Fibroblast of lung (primary cell): Measurements from ENCODE around the gene TYK2. TPM values are rescaled to one million over a fixed set of nuclear protein-coding genes. Genes with fewer than 3 reads are reported as not detected.

Experiments used
- DNase-seq, 2 donors: peaks; one replicate each; pipeline versions ENCODE4 v3.0.0 to v3.0.0-alpha.2; 2010; ENCODE audit warnings: low read depth in 2 of 2
- H2AFZ ChIP-seq: 2 replicates; pipeline ENCODE4 v1.5.1; 2012; ENCODE audit warnings: low read length, control low read depth, inconsistent platforms
- H3K27ac ChIP-seq: 2 replicates; pipeline ENCODE4 v1.5.1; 2011; ENCODE audit warnings: low read length, control low read depth; ENCODE audit not compliant: insufficient read depth
- H3K27me3 ChIP-seq: 2 replicates; pipeline ENCODE4 v1.5.1; 2011; ENCODE audit warnings: mild to moderate bottlenecking, low read length; ENCODE audit not compliant: control insufficient read depth, insufficient read depth
- H3K36me3 ChIP-seq: 2 replicates; pipeline ENCODE4 v1.5.1; 2011; ENCODE audit warnings: low read length; ENCODE audit not compliant: control insufficient read depth, insufficient read depth
- H3K4me1 ChIP-seq: 2 replicates; pipeline ENCODE4 v1.5.1; 2011; ENCODE audit warnings: low read length; ENCODE audit not compliant: control insufficient read depth, insufficient read depth; ENCODE audit errors: extremely low read depth
- H3K4me2 ChIP-seq: 2 replicates; pipeline ENCODE4 v1.5.1; 2011; ENCODE audit warnings: low read length, control low read depth; ENCODE audit not compliant: insufficient read depth; ENCODE audit errors: extremely low read depth
- H3K4me3 ChIP-seq, 4 experiments: fragments of 200-600 bp in 1 of 4; sonication (generic) in 1 of 4; replicated peaks in 1 of 4; 2 replicates each; pipeline ENCODE4 v1.5.1; 2011 to 2016; ENCODE audit warnings: low read length in 4 of 4, low read depth in 3 of 4, mild to moderate bottlenecking in 3 of 4, control low read depth in 2 of 4, inconsistent platforms in 1 of 4, mixed read lengths in 1 of 4; ENCODE audit not compliant: insufficient read depth in 1 of 4; ENCODE audit errors: control extremely low read depth in 1 of 4
- H3K79me2 ChIP-seq: 2 replicates; pipeline ENCODE4 v1.5.1; 2012; ENCODE audit warnings: mild to moderate bottlenecking, low read length, inconsistent platforms; ENCODE audit not compliant: control insufficient read depth, insufficient read depth
- H3K9ac ChIP-seq: 2 replicates; pipeline ENCODE4 v1.5.1; 2011; ENCODE audit warnings: mild to moderate bottlenecking, low read length, control low read depth; ENCODE audit not compliant: insufficient read depth
- H3K9me3 ChIP-seq: 2 replicates; pipeline ENCODE4 v1.5.1; 2012; ENCODE audit warnings: low read depth, low read length; ENCODE audit not compliant: control insufficient read depth, insufficient read depth
- H4K20me1 ChIP-seq: 2 replicates; pipeline ENCODE4 v1.5.1; 2011; ENCODE audit warnings: low read length; ENCODE audit not compliant: control insufficient read depth, insufficient read depth; ENCODE audit errors: extremely low read depth
- CTCF ChIP-seq, 2 donors: IDR thresholded peaks in 1 of 2; conservative IDR thresholded peaks in 1 of 2; 1 replicate in 1 of 2; 2 replicates in 1 of 2; pipeline ENCODE4 v1.5.1; 2011 to 2012; ENCODE audit warnings: low read length in 2 of 2, control low read depth in 1 of 2, inconsistent platforms in 1 of 2, low read depth in 1 of 2, mild to moderate bottlenecking in 1 of 2
- EZH2 ChIP-seq: IDR thresholded peaks from 2 replicates; pipeline ENCODE4 v1.5.1; 2012; ENCODE audit warnings: low read length, control low read depth, mild to moderate bottlenecking; ENCODE audit errors: missing control alignments
- polyA plus RNA-seq, 2 donors: library from polyadenylated mRNA; depleted of rRNA in 1 of 2; stranded (reverse) in 1 of 2; unstranded in 1 of 2; fragments of >200 nt; gene quantifications; 2 replicates each; pipeline ENCODE4 v1.2.1, GENCODE V29; 2011 to 2012; ENCODE audit warnings: missing spikeins in 1 of 2
- total RNA-seq: library from RNA; depleted of rRNA; stranded (reverse); fragments of >200 nt; gene quantifications from 2 replicates; pipeline ENCODE4 v1.2.1, GENCODE V29; 2014

The TYK2 gene
- total and polyA plus RNA-seq, 2 donors (not counting 1 experiment from before 2014, with no cell fraction given), result 17.4 to 95.5 TPM

- no peaks in the 10 kb centered on the region for H4K20me1 ChIP-seq
- TF ChIP-seq CTCF (conservative IDR thresholded peaks at IDR 0.05 in 1 of 2, IDR thresholded peaks at IDR 0.05 in 1 of 2; ENCODE audit: low read depth in 1 of 2, low read length in 2 of 2) (no peak), EZH2 (no peak)
- no peak overlapping the region for H3K27ac ChIP-seq
- H2AFZ ChIP-seq, result no peak overlapping the region
- peaks cover 6% of the 10 kb centered on the region for H3K27me3 ChIP-seq
- no peak overlapping the region for H3K4me2 ChIP-seq
- no peaks in the 10 kb centered on the region for H3K36me3 ChIP-seq
- H3K9ac ChIP-seq, result no peak overlapping the region
- H3K4me1 ChIP-seq, result peaks cover 16% of the 10 kb centered on the region
- no peaks in the 10 kb centered on the region for H3K79me2 ChIP-seq
- H3K9me3 ChIP-seq, result no peaks in the 10 kb centered on the region
- no peak overlapping the region for H3K4me3 ChIP-seq
- no peak for DNase-seq
Measured at GRCh38 chr19:10427169-10427568, 46.8 kb upstream of the TYK2 start.

GRCh38 chr19:10424011-10424637, 43.8 kb upstream of the TYK2 start:
- TF ChIP-seq CTCF (conservative IDR thresholded peaks at IDR 0.05 in 1 of 2, IDR thresholded peaks at IDR 0.05 in 1 of 2; ENCODE audit: low read depth in 1 of 2, low read length in 2 of 2), result peak; percentile 67 to 78
- no peak for TF ChIP-seq EZH2
- Histone ChIP-seq H2AFZ (peak overlapping the region; percentile 43), H3K9ac (no peak overlapping the region), H3K9me3 (no peaks in the 10 kb centered on the region), H3K27ac (no peak overlapping the region), H4K20me1 (no peaks in the 10 kb centered on the region), H3K4me3 (peak overlapping the region; percentile 31 to 50 (median 44)), H3K4me2 (peak overlapping the region; percentile 81), H3K79me2 (no peaks in the 10 kb centered on the region), H3K27me3 (peaks cover 26% of the 10 kb centered on the region), H3K4me1 (peaks cover 15% of the 10 kb centered on the region), H3K36me3 (no peaks in the 10 kb centered on the region)
- peak; percentile 61 to 62 for DNase-seq

- Histone ChIP-seq H3K27ac (no peak overlapping the region), H3K36me3 (no peaks in the 10 kb centered on the region), H3K9ac (no peak overlapping the region), H3K4me1 (peaks cover 18% of the 10 kb centered on the region), H3K9me3 (no peaks in the 10 kb centered on the region), H3K4me2 (no peak overlapping the region), H3K27me3 (peaks cover 34% of the 10 kb centered on the region), H2AFZ (no peak overlapping the region), H4K20me1 (no peaks in the 10 kb centered on the region), H3K79me2 (no peaks in the 10 kb centered on the region), H3K4me3 (no peak overlapping the region)
- no peak for DNase-seq
- no peak for TF ChIP-seq CTCF (conservative IDR thresholded peaks at IDR 0.05 in 1 of 2, IDR thresholded peaks at IDR 0.05 in 1 of 2; ENCODE audit: low read depth in 1 of 2, low read length in 2 of 2)
- TF ChIP-seq EZH2, result no peak
Measured at GRCh38 chr19:10422846-10423245, 42.5 kb upstream of the TYK2 start.
